ENCODE results near the gene SPRYD7.

- TF ChIP-seq POLR2A (IDR thresholded peaks at IDR 0.05; ENCODE audit: low read length) (no peak), GATA1 (IDR thresholded peaks at IDR 0.05; ENCODE audit: low read depth, low read length) (no peak)
These were observed 10.2 kb downstream of the SPRYD7 start for GRCh38 chr13:49925881-49926418.
